Activated naive CD8-positive, alpha-beta T cell treated with anti-CD3 and anti-CD28 coated beads, Interleukin-2, amount 10 ng/mL, durations not matched to agents 7 days and 5 days (primary cell): ENCODE measurements around the gene NDUFB2. TPM values are rescaled to one million over a fixed set of nuclear protein-coding genes. Genes with fewer than 3 reads are reported as not detected.
"Not testable (repeated sequence)": the region's sequence is repeated elsewhere in the genome, so short reads cannot be mapped to it uniquely, and the experiment has no call there.

ENCODE experiments used
- ATAC-seq: fragments of 150-1000 bp; cut with Tn5 transposase; one replicate; pipeline ENCODE4 v1.10.0; 2021; ENCODE audit warnings: low read depth, moderate library complexity
- POLR2A ChIA-PET: fragments of 350-600 bp; sonication (Branson Sonifier 250); formaldehyde crosslinking; loops from one replicate; lab custom pipeline; 2021; ENCODE audit warnings: antibody characterized with exemption; lab: Charles Lee
- DNase-seq: peaks from one replicate; pipeline ENCODE4 v3.0.0; 2021
- H3K27ac Mint-ChIP-seq: one replicate; pipeline ENCODE4 v1.8.0; 2022; ENCODE audit warnings: mild to moderate bottlenecking, mixed read lengths
- H3K27me3 Mint-ChIP-seq: one replicate; pipeline ENCODE4 v1.8.0; 2022; ENCODE audit warnings: mild to moderate bottlenecking, moderate library complexity, mixed read lengths
- H3K36me3 Mint-ChIP-seq: one replicate; pipeline ENCODE4 v1.8.0; 2021; ENCODE audit warnings: mild to moderate bottlenecking, mixed read lengths
- H3K4me1 Mint-ChIP-seq: one replicate; pipeline ENCODE4 v1.8.0; 2021; ENCODE audit warnings: mixed read lengths
- H3K4me3 Mint-ChIP-seq: one replicate; pipeline ENCODE4 v1.8.0; 2022; ENCODE audit warnings: mild to moderate bottlenecking, moderate library complexity, mixed read lengths
- H3K9me3 Mint-ChIP-seq: one replicate; pipeline ENCODE4 v1.8.0; 2021; ENCODE audit warnings: mixed read lengths
- total RNA-seq, 2 experiments: library from RNA; stranded (reverse); gene quantifications; one replicate each; pipeline ENCODE4 v1.2.3, GENCODE V29; 2021

The NDUFB2 gene
- total RNA-seq, 2 experiments from 2014 or later: 138 to 157 TPM

- no peak overlapping the region for H3K27ac Mint-ChIP-seq
- POLR2A ChIA-PET: no interaction called here
- ATAC-seq: no peak
- no peak overlapping the region for H3K4me3 Mint-ChIP-seq
- H3K9me3 Mint-ChIP-seq: peaks cover 1% of the 10 kb centered on the region
- no peaks in the 10 kb centered on the region for H3K27me3 Mint-ChIP-seq
- DNase-seq: no peak
- peaks cover 1% of the 10 kb centered on the region for H3K4me1 Mint-ChIP-seq
- peaks cover 15% of the 10 kb centered on the region for H3K36me3 Mint-ChIP-seq
Observed at GRCh38 chr7:140738280-140738679, 41.8 kb downstream of the NDUFB2 start.

GRCh38 chr7:140743255-140743654 lies 46.7 kb downstream of the NDUFB2 start:
- H3K27me3 Mint-ChIP-seq, H3K4me1 Mint-ChIP-seq, H3K27ac Mint-ChIP-seq, DNase-seq, POLR2A ChIA-PET, H3K9me3 Mint-ChIP-seq, H3K4me3 Mint-ChIP-seq, ATAC-seq: not testable (repeated sequence)
- peaks cover 11% of the 10 kb centered on the region for H3K36me3 Mint-ChIP-seq

- POLR2A ChIA-PET: no interaction called here
- DNase-seq (no peak), ATAC-seq (no peak)
- H3K27me3 Mint-ChIP-seq: no peaks in the 10 kb centered on the region
- no peak overlapping the region for H3K4me3 Mint-ChIP-seq
- H3K9me3 Mint-ChIP-seq: peaks cover 1% of the 10 kb centered on the region
- H3K27ac Mint-ChIP-seq: no peak overlapping the region
- no peaks in the 10 kb centered on the region for H3K4me1 Mint-ChIP-seq
- H3K36me3 Mint-ChIP-seq: peaks cover 11% of the 10 kb centered on the region
Observed at GRCh38 chr7:140744005-140744404, 47.5 kb downstream of the NDUFB2 start.

- Mint-ChIP-seq H3K9me3 (peaks cover 1% of the 10 kb centered on the region), H3K4me1 (no peaks in the 10 kb centered on the region), H3K27me3 (no peaks in the 10 kb centered on the region), H3K4me3 (no peak overlapping the region), H3K36me3 (peaks cover 7% of the 10 kb centered on the region), H3K27ac (no peak overlapping the region)
- POLR2A ChIA-PET: no interaction called here
- ATAC-seq (no peak), DNase-seq (no peak)
Observed at GRCh38 chr7:140745266-140746058, 49.0 kb downstream of the NDUFB2 start.

- H3K4me1 Mint-ChIP-seq: no peaks in the 10 kb centered on the region
- H3K36me3 Mint-ChIP-seq: peaks cover 7% of the 10 kb centered on the region
- DNase-seq: no peak
- peaks cover 1% of the 10 kb centered on the region for H3K9me3 Mint-ChIP-seq
- H3K4me3 Mint-ChIP-seq: no peak overlapping the region
- ATAC-seq: no peak
- POLR2A ChIA-PET: no interaction called here
- H3K27ac Mint-ChIP-seq: no peak overlapping the region
- no peaks in the 10 kb centered on the region for H3K27me3 Mint-ChIP-seq
Observed at GRCh38 chr7:140746751-140747150, 50.2 kb downstream of the NDUFB2 start.

- POLR2A ChIA-PET: no interaction called here
- no peak for ATAC-seq
- Mint-ChIP-seq H3K9me3 (no peaks in the 10 kb centered on the region), H3K27me3 (no peaks in the 10 kb centered on the region), H3K27ac (no peak overlapping the region), H3K36me3 (peaks cover 3% of the 10 kb centered on the region), H3K4me1 (no peaks in the 10 kb centered on the region), H3K4me3 (no peak overlapping the region)
- DNase-seq: no peak
Observed at GRCh38 chr7:140752533-140752932, 56.0 kb downstream of the NDUFB2 start.

GRCh38 chr7:140754506-140754905 lies 58.0 kb downstream of the NDUFB2 start:
- no peak overlapping the region for H3K4me3 Mint-ChIP-seq
- H3K27ac Mint-ChIP-seq: no peak overlapping the region
- peaks cover 9% of the 10 kb centered on the region for H3K36me3 Mint-ChIP-seq
- no peaks in the 10 kb centered on the region for H3K27me3 Mint-ChIP-seq
- DNase-seq: no peak
- H3K4me1 Mint-ChIP-seq: no peaks in the 10 kb centered on the region
- H3K9me3 Mint-ChIP-seq: no peaks in the 10 kb centered on the region
- ATAC-seq: no peak
- POLR2A ChIA-PET: no interaction called here

Other genes with a start within 250 kb of the NDUFB2 start
- 100 to 1,000 TPM in 1 of 2 experiments, 10 to 100 TPM in 1; 97.2 to 105 TPM for gene MKRN1, start 217.2 kb upstream of the NDUFB2 start, total RNA-seq
- not detected for gene DENND2A, start 55.9 kb upstream of the NDUFB2 start, total RNA-seq
- gene ADCK2, start 23.8 kb upstream of the NDUFB2 start, total RNA-seq: 10 to 100 TPM; 23.5 to 24.5 TPM
- gene BRAF, start 228.2 kb downstream of the NDUFB2 start, total RNA-seq: 10 to 100 TPM; 34.4 to 39.4 TPM